ENCODE measurements around the gene TMEM208. TPM values are rescaled to one million over a fixed set of nuclear protein-coding genes. Genes with fewer than 3 reads are reported as not detected.

TMEM208 gene
- total RNA-seq, 1 donor from 2014 or later = 41.3 TPM

DNA sequence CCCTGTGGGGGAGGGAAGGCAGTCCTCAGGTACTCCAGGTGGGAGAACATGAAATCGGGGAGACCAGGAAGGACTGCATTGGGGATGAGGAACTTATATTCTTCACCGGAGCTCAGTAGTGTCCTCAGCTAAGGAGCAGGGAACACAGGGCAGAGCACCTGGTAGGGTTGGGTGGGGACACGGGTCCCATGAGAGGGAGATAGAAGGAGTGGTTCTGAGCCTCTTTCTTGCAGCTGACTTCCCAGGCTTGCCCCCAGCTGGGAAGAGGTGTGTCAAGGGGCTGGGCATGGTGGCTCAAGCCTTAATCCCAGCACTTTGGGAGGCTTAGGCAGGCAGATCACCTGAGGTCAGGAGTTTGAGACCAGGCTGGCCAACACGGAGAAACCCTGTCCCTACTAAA, 18.3 kb downstream of the TMEM208 start:
- H3K9me3 Mint-ChIP-seq = no peaks in the 10 kb centered on the region
- TF ChIP-seq, protein P1, sequence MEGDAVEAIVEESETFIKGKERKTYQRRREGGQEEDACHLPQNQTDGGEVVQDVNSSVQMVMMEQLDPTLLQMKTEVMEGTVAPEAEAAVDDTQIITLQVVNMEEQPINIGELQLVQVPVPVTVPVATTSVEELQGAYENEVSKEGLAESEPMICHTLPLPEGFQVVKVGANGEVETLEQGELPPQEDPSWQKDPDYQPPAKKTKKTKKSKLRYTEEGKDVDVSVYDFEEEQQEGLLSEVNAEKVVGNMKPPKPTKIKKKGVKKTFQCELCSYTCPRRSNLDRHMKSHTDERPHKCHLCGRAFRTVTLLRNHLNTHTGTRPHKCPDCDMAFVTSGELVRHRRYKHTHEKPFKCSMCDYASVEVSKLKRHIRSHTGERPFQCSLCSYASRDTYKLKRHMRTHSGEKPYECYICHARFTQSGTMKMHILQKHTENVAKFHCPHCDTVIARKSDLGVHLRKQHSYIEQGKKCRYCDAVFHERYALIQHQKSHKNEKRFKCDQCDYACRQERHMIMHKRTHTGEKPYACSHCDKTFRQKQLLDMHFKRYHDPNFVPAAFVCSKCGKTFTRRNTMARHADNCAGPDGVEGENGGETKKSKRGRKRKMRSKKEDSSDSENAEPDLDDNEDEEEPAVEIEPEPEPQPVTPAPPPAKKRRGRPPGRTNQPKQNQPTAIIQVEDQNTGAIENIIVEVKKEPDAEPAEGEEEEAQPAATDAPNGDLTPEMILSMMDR (IDR thresholded peaks at IDR 0.05) = no peak
- DNase-seq (no peak), ATAC-seq (ENCODE audit: low read depth) (no peak)
- ChIA-PET CTCF (interaction anchor here (0.6 to 3.1 kb wide), 5 partner anchors 18 to 882 kb away, joined by 3 to 12 read pairs (median 3); partner anchors contain the start of gene TMEM208), POLR2A (interaction anchor here (0.6 to 7.7 kb wide), 6 partner anchors 12 to 791 kb away, joined by 3 to 120 read pairs (median 6); partner anchors contain the start of genes FBXL8, TMEM208 and TRADD)
- H3K4me1 Mint-ChIP-seq = peaks cover 49% of the 10 kb centered on the region
- H3K36me3 Mint-ChIP-seq (ENCODE audit: low read depth) = peaks cover 1% of the 10 kb centered on the region
- peaks cover 2% of the 10 kb centered on the region for H3K27me3 Mint-ChIP-seq
- intact Hi-C loops (cut with micrococcal nuclease) = loop anchor here (2.0 to 10.0 kb wide), 5 partner anchors 34 to 602 kb away; partner anchors contain the start of genes ACD, CENPT, E2F4 and NUTF2
- peak overlapping the region; percentile 82 for H3K4me3 Mint-ChIP-seq
- peak overlapping the region; percentile 92 for H3K27ac Mint-ChIP-seq

- CTCF ChIA-PET = interaction anchor here (0.6 to 3.1 kb wide), 6 partner anchors 15 to 882 kb away, joined by 3 to 12 read pairs (median 3); partner anchors contain the start of genes ATP6V0D1 and TMEM208
These were observed 18.7 kb downstream of the TMEM208 start for GRCh38 chr16:67245674-67246080.

GRCh38 chr16:67246081-67246755, 19.3 kb downstream of the TMEM208 start:
- ATAC-seq (ENCODE audit: low read depth) (peak; percentile 2), DNase-seq (peak; percentile 49)
- intact Hi-C loops (cut with micrococcal nuclease) = loop anchor here (2.0 to 10.0 kb wide), 4 partner anchors 217 to 839 kb away; partner anchors contain the start of genes ACD, CBFB, NFATC3 and PARD6A
- Mint-ChIP-seq H3K4me3 (peak overlapping the region; percentile 85), H3K36me3 (ENCODE audit: low read depth) (peaks cover 1% of the 10 kb centered on the region), H3K9me3 (no peaks in the 10 kb centered on the region), H3K4me1 (peaks cover 50% of the 10 kb centered on the region), H3K27me3 (peaks cover 2% of the 10 kb centered on the region), H3K27ac (peak overlapping the region; percentile 80)
- POLR2A ChIA-PET = interaction anchor here (0.7 to 7.7 kb wide), 4 partner anchors 18 to 291 kb away, joined by 3 to 120 read pairs (median 12); partner anchors contain the start of genes FBXL8, TMEM208 and TRADD
- CTCF ChIA-PET = interaction anchor here (0.7 to 3.1 kb wide), 5 partner anchors 14 to 235 kb away, joined by 3 to 12 read pairs (median 3); partner anchors contain the start of genes ATP6V0D1 and TMEM208
- TF ChIP-seq, protein P1 (IDR thresholded peaks at IDR 0.05) = no peak

More at GRCh38 chr16:67245674-67246080, 18.7 kb downstream of the TMEM208 start:
- peaks cover 50% of the 10 kb centered on the region for H3K4me1 Mint-ChIP-seq
- peaks cover 1% of the 10 kb centered on the region for H3K36me3 Mint-ChIP-seq (ENCODE audit: low read depth)
- ATAC-seq (ENCODE audit: low read depth) (no peak), DNase-seq (no peak)
- H3K27me3 Mint-ChIP-seq = peaks cover 2% of the 10 kb centered on the region
- intact Hi-C loops (cut with micrococcal nuclease) = loop anchor here (2.0 to 10.0 kb wide), 7 partner anchors 33 to 839 kb away; partner anchors contain the start of genes ACD, CBFB, CENPT and E2F4
- TF ChIP-seq, protein P1 (IDR thresholded peaks at IDR 0.05) = no peak
- POLR2A ChIA-PET = interaction anchor here (0.6 to 7.7 kb wide), 6 partner anchors 12 to 791 kb away, joined by 3 to 120 read pairs (median 5); partner anchors contain the start of genes FBXL8, TMEM208 and TRADD
- no peaks in the 10 kb centered on the region for H3K9me3 Mint-ChIP-seq
- H3K27ac Mint-ChIP-seq = peak overlapping the region; percentile 12
- H3K4me3 Mint-ChIP-seq = peak overlapping the region; percentile 85

DNA sequence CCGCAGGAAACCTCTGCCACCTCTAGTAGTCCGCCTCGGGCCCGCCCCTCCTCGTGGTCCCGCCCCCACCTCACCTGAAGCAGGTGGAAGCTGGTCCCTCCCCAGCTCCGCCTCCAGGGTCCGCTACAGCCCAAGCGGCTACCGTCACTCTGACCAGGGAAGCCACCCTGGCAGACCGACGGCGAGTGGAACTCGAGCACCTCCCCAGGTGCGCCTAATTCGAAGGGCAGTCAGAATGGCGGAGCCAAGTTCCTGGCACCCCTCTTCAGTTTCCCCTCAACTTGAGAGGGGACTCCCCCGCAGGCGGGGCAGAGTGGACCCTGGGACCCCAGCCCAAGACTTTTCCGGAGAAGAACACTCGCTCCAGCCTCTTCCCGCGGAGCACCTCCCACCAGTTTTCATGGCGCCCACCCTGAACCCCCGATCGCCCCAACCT, 19.8 kb downstream of the TMEM208 start:
- Mint-ChIP-seq H3K27ac (peak overlapping the region; percentile 80), H3K9me3 (no peaks in the 10 kb centered on the region), H3K4me3 (peak overlapping the region; percentile 85), H3K27me3 (peaks cover 2% of the 10 kb centered on the region), H3K4me1 (peaks cover 50% of the 10 kb centered on the region), H3K36me3 (ENCODE audit: low read depth) (peaks cover 1% of the 10 kb centered on the region)
- ChIA-PET CTCF (interaction anchor here (0.7 to 3.1 kb wide), 5 partner anchors 14 to 234 kb away, joined by 3 to 12 read pairs (median 3); partner anchors contain the start of genes ATP6V0D1 and TMEM208), POLR2A (interaction anchor here (1.7 to 7.7 kb wide), 3 partner anchors 19 to 291 kb away, joined by 4 to 120 read pairs (median 20); partner anchors contain the start of genes FBXL8, TMEM208 and TRADD)
- ATAC-seq (ENCODE audit: low read depth) (no peak), DNase-seq (no peak)
- intact Hi-C loops (cut with micrococcal nuclease) = loop anchor here (1.0 to 10.0 kb wide), 8 partner anchors 20 to 838 kb away; partner anchors contain the start of genes ACD, CBFB, CTCF and MATCAP1
- TF ChIP-seq, protein P1 (IDR thresholded peaks at IDR 0.05) = no peak
